ENCODE measurements around the gene ARMC8.

The ARMC8 gene

DNA sequence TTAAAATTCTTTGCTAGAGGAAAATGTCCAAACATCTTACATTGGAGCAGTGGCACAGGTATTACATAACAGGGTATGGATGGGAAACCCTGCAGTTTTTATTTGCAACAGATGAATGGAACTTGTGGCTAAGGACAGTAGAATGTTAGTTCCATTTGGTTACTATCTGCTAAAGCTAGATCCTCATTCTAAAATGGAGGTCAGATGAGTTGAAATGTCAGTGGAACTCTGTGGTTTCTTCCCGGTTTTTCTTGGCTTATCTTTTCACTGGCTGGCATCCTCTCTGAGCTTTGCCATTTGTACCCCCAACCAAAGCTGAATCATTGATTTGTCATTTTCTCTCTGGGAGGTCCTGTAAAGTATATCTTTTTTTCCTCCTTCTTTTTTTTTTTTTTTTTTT lies 68.9 kb downstream of the ARMC8 start:
- DNase-seq: no peak

DNA sequence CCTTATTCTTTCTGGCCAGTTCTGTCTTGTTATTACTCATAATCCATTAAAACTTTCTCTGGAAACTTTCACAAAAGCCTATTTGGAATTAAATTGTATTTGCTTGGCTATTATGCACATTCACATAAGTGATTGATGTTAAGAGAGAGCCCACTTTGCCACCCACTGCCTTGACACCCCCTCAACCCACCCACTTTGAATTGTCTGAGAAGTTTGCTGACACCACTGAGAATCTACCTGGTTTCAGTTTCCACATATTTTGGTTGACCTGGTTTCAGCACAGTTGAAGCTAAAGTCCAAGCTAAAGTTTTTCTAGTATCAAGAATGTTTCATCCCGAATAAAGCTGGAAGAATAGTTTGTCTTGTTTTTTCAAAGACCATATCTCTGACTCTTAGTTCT lies 70.9 kb downstream of the ARMC8 start:
- DNase-seq: no peak

- no peak for DNase-seq
Observed at GRCh38 chr3:138259126-138259525, 72.0 kb downstream of the ARMC8 start.

DNA sequence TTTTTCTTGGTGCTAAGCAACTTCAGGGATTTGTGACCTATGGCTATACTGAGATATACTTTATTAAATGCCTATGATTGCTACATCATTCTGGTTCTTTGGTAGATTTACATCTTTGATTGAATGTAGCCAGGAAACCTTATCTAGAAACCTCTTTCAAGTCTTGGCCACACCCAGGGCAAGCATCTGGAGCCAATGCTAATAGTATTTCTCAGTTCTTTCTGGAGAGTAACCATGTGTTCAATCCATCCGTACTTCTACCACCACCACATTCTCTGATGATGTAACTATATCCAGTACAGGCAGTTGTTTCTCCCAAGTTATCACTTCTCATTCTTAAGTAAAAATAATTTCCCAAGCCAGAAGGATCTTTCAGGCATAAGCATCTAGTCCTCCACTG lies 73.5 kb downstream of the ARMC8 start:
- no peak for DNase-seq

DNA sequence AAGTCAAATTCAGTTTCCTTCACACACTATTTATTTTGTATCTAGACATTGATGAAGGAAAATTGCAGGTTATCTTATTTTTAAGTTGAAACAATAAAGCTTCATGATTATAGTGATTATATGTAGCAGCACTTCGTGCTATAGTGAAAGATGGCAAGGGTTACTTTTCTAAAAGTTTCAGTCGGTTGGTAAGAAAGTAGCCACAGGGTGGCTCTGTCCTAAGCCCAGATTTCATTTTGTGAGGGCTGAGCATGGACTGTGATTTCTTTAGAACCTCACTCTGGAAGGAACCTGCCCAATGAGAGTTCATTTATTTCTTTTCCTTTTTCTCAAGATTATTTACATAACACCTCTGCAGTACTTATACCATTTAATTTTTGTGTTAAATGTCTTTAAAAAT lies 76.0 kb downstream of the ARMC8 start:
- DNase-seq: no peak

GRCh38 chr3:138265745-138266144 lies 78.6 kb downstream of the ARMC8 start:
- DNase-seq: no peak

- no peak for DNase-seq
Observed at GRCh38 chr3:138267083-138267482, 80.0 kb downstream of the ARMC8 start.

DNA sequence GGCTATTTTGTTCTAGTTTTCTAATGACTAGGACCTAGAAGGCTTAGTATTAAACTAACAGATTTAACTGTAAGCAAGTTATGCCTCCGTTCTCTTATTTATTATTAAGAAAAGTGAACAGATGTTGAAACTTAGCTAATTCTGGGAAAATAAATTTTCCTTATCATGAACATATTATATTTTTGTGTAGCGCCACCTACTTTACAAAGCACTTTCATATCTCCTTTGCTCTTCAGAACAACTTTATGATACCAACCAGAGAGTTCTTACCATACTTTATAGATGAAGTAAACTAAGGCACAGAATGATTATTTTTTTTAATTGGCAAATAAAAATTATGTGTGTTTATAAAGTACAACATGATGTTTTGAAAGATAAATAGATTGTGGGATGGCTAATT lies 83.1 kb downstream of the ARMC8 start:
- no peak for DNase-seq

GRCh38 chr3:138271189-138271794 lies 84.2 kb downstream of the ARMC8 start:
- DNase-seq: no peak

DNA sequence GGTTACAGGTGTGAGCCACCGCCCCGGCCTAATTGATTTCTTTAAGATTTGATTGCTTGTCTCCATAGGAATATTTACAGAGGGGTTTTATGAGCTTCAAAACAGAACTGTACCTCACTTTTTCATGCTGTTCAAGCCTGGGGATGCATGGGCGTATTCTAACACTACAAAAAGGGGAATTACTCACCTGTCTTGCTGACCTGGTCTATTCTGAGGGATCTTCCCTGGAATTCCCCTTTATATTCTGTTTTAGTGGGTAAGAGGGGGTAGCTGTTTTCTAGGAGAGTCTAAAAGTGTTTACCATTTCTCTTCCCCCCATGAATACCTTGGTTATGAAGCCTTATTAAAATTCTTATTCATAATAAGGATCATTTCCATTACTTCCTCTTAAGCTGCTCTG lies 94.5 kb downstream of the ARMC8 start:
- no peak for DNase-seq

DNA sequence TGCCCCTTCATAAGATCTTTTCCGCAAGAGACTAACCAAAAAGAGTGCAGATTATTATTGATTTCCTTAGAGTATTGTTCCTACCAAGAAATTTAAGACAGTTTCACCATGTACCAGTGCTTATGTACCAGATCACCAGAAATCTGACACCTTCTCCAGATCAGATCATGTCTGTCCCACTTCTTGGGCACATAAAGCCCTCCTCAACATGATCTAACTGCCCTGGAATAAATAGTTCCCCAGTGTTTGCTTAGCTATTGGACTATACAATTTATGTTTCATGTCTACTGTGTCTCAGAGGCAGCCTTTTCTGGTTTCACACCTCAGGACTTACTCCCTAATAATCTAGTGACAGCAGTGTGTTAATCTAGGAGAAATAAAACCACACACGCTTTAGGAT lies 95.7 kb downstream of the ARMC8 start:
- DNase-seq: no peak

GRCh38 chr3:138284079-138284478 lies 97.0 kb downstream of the ARMC8 start:
- DNase-seq: no peak

DNA sequence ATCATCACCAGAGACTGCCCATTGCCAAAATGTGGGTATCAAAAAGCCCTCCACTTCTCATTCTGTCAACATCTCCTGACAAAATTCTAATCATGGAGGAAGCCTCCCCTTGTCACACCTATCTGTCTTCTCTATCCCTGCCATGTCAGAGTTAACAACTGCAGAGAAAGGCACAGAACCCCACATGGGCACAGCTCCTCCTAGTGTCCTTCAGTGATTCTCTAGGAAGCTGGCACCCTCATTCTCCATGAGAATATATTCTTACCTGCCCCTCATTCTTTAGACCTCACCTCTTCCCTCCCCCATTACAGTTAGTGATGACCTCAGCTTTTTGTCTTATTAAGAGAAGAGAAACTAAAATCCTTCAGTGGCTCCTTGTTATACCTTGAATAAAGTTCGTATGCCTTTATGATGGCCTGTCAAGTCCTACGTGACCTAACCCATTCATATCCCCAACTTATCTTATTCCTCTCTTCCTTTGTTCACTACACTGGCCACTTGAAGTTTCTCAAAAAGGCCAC lies 97.9 kb downstream of the ARMC8 start:
- DNase-seq: no peak

DNA sequence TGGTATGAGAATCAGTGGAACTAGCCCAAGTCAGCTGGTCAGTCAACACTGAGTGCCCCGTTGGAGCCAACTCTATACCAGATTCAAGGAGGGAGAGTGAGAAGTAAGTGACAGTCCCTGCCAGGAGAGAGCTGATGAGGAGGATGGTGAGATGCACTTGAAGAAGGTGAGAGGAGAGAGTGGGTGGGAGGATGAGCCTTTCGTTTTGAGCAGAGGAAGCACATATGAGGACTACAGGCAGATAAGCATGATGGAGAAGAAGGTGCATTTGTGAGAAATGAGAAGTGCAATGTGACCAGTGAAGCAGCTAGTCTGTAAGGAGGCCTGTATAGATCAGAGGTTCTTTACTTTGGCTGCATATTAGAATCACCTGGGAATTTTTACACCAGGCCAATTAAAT lies 102.2 kb downstream of the ARMC8 start:
- no peak for DNase-seq

- no peak for DNase-seq
Observed at GRCh38 chr3:138289701-138290100, 102.6 kb downstream of the ARMC8 start.

- no peak for DNase-seq
Observed at GRCh38 chr3:138296639-138297038, 109.5 kb downstream of the ARMC8 start.

GRCh38 chr3:138297059-138297607 lies 110.0 kb downstream of the ARMC8 start:
- no peak for DNase-seq

- no peak for DNase-seq
Observed at GRCh38 chr3:138297876-138298275, 110.8 kb downstream of the ARMC8 start.

- no peak for DNase-seq
Observed at GRCh38 chr3:138300647-138301046, 113.5 kb downstream of the ARMC8 start.

DNA sequence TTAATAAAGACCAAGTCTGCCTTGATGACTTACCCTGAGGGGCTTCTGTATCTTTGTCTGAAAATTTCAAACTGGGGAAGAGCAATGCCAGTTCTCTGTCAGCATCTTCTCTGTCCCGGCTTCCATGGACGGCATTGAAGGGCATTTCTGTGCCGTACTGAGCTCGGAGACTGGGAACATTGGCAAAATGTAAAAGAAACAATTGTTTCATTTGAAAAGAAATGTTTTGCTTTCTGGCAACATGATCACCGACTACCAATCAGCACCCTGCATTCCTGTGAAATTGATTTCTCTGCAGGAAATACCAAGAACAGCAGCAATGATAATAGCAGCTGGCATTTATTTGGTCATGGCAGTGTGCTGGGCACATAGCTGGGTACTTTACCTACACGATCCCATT lies 116.4 kb downstream of the ARMC8 start:
- DNase-seq: no peak

DNA sequence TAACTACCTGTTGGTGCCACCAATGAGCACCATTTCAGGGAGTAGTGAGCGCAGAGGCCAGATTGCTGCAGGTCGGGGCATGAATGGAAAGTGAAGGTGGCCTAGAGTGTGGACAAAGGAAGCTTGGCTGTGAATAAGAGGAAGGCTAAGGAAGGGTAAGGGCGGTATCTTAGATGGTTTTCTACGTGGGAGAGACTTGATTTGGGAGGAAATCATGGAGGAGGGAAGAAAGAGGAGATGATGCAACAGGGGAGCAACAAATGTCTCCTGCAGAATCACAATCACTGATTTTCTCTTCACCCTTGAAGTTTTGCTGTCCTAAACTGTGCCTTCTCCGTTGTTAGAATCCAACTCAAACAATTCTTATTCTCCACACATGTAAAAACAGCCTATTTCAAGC lies 120.8 kb downstream of the ARMC8 start:
- DNase-seq: no peak

GRCh38 chr3:138308783-138309182 lies 121.7 kb downstream of the ARMC8 start:
- DNase-seq: no peak

- DNase-seq: no peak
Observed at GRCh38 chr3:138310494-138310893, 123.4 kb downstream of the ARMC8 start.

- no peak for DNase-seq
Observed at GRCh38 chr3:138314751-138315150, 127.7 kb downstream of the ARMC8 start.

DNA sequence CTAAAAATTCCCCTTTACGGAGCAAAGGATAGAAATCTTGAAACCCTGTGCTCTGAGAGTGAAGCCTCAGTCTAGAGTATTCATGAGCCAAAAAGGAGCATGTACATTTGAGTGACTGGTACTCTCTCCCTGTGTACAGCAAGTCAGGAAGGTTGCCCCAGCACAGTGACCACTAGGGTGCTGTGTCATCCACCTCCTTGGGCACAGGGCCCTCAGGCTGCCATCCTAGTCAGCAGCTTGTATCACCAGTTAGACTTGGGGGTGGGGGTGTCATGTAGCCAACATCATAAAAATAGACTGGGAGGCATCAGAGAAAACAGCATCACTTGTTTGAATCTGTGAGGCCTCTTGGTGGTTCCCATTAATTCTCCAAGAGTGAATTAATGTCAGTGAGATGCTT lies 130.6 kb downstream of the ARMC8 start:
- no peak for DNase-seq

Data from NCI-H187 treated with DMSO at 0.1 percent for 48 hours (cell line).